Ectodermal cell (in vitro differentiated cells): Measurements from ENCODE around the gene LIME1.
A peak's percentile ranks its signal among the peaks of the same experiment; 100 is the strongest.

Experiments
- H3K27ac ChIP-seq: 2 replicates; pipeline ENCODE4 v1.7.0; 2013; ENCODE audit warnings: mild to moderate bottlenecking, low read depth, low read length; ENCODE audit not compliant: insufficient read depth, poor library complexity, severe bottlenecking
- H3K27me3 ChIP-seq: 2 replicates; pipeline ENCODE4 v1.7.0; 2013; ENCODE audit warnings: mild to moderate bottlenecking, low read length; ENCODE audit not compliant: insufficient read depth, control insufficient read depth, poor library complexity, severe bottlenecking
- H3K36me3 ChIP-seq: one replicate; pipeline ENCODE4 v1.7.0; 2013; ENCODE audit warnings: low read length; ENCODE audit not compliant: control insufficient read depth, insufficient read depth
- H3K4me1 ChIP-seq: one replicate; pipeline ENCODE4 v1.7.0; 2013; ENCODE audit warnings: low read length; ENCODE audit not compliant: control insufficient read depth, insufficient read depth
- H3K4me3 ChIP-seq: 2 replicates; pipeline ENCODE4 v1.7.0; 2013; ENCODE audit warnings: low read depth, low read length, control low read depth; ENCODE audit not compliant: insufficient read depth
- H3K9me3 ChIP-seq: 2 replicates; pipeline ENCODE4 v1.7.0; 2013; ENCODE audit warnings: mild to moderate bottlenecking, low read length, moderate library complexity; ENCODE audit not compliant: control insufficient read depth
- WGBS, 2 experiments: methylation state at CpG; one replicate each; pipeline ENCODE4 v1.1.7; 2013; ENCODE audit warnings: missing lambda C conversion rate in 2 of 2; 5-methylcytosine and 5-hydroxymethylcytosine counted together

LIME1 gene

DNA sequence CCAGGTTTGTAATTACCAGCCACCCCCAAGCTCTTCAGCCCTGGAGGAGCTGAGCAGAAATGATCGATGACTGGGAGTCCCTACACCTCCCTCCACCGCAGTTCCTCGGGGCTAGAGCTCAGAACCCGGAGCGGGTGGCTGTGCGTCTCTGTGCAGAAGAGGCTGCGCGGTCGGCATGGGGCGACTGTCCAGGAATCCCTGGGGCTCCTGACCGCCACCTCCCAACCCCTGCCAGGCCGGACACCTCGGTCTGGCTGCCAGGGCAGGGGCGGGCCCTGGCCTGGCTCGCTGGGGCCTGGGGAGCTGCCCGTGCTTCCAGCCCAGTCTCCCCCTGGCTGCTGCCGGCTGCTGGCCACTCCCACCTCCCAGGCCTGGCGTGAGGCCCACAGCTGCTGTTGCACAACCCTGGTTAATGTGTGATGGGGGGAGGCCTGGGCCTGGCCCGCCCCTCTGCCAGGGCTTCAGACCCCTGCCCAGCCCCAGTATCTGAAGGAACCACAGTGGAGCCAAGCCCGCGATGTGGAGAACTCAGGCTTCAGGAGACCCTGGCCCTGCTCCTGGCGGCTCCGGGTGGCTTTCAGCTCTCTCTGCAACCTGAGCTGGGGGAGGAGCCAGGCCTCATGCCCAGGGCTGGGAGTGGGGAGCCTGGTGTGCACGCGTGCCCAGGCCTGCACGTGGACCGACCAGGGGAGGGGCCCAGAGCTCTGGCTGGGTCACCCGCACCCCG, 4.3 kb downstream of the LIME1 start:
- Histone ChIP-seq H3K9me3 (no peaks in the 10 kb centered on the region), H3K4me3 (peak overlapping the region; percentile 77), H3K27me3 (peaks cover 17% of the 10 kb centered on the region), H3K4me1 (peaks cover 30% of the 10 kb centered on the region), H3K27ac (peak overlapping the region; percentile 87), H3K36me3 (peaks cover 11% of the 10 kb centered on the region)
- 3 to 4% methylated on average over 29 of the region's 29 CpGs for WGBS, 2 experiments

DNA sequence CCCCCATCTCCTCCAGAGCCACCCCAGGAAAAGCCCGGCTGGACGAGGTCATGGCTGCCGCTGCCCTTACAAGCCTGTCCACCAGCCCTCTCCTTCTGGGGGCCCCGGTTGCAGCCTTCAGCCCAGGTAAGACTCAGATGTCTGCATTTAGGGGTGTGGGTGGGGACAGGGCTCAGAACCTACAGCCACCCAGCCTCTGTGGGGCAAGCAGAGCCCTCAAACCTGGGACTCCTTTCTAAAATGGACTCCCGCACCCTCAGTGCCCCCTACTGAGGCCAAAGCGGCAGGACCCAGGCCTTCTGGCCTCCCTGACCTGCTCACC, 4.9 kb downstream of the LIME1 start:
- Histone ChIP-seq H3K4me3 (peak overlapping the region; percentile 77), H3K27ac (peak overlapping the region; percentile 87)
- 46 to 47% methylated on average over 6 of the region's 6 CpGs for WGBS, 2 experiments

DNA sequence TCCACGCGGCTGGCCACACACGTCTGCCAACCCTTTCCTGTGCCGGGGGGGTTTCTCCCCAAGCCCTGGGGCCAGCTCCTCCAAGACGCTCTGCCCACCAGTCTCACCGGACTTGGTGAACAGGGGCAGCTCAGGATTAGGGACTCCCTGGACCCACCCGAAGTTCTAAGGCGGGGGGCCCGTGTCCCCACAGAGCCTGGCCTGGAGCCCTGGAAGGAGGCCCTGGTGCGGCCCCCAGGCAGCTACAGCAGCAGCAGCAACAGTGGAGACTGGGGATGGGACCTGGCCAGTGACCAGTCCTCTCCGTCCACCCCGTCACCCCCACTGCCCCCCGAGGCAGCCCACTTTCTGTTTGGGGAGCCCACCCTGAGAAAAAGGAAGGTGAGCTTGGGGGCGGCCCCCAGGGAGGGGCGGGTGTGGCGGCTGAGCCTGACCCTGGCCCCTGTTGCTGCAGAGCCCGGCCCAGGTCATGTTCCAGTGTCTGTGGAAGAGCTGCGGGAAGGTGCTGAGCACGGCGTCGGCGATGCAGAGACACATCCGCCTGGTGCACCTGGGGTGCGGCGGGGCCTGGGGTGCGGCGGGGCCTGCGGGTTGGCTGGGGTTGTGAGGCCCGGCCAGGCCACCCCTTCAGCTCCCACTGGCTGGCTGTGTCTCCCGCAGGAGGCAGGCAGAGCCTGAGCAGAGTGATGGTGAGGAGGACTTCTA, 5.4 kb downstream of the LIME1 start:
- Histone ChIP-seq H3K27me3 (peaks cover 13% of the 10 kb centered on the region), H3K27ac (no peak overlapping the region), H3K9me3 (no peaks in the 10 kb centered on the region), H3K4me1 (peaks cover 30% of the 10 kb centered on the region), H3K36me3 (peaks cover 9% of the 10 kb centered on the region), H3K4me3 (peak overlapping the region; percentile 77)
- 91% methylated on average over 30 of the region's 30 CpGs for WGBS, 2 experiments

More for the DNA sequence above, 4.9 kb downstream of the LIME1 start:
- Histone ChIP-seq H3K4me1 (peaks cover 30% of the 10 kb centered on the region), H3K27me3 (peaks cover 17% of the 10 kb centered on the region), H3K9me3 (no peaks in the 10 kb centered on the region), H3K36me3 (peaks cover 9% of the 10 kb centered on the region)

DNA sequence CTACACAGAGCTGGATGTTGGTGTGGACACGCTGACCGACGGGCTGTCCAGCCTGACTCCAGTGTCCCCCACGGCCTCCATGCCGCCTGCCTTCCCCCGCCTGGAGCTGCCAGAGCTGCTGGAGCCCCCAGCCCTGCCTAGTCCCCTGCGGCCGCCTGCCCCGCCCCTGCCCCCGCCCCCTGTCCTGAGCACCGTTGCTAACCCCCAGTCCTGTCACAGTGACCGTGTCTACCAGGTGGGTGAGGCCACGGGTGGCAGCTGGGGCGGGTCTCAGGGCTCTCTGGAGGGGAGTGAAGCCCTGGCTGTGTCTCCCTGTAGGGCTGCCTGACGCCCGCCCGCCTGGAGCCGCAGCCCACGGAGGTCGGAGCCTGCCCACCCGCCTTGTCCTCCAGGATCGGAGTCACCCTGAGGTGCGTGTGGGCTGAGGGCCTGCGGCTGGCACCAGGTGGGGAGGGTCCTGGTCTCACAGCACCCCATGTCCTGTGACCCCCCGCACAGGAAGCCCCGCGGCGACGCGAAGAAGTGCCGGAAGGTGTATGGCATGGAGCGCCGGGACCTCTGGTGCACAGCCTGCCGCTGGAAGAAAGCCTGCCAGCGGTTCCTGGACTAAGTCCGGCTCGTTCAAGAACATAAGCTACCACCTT, 6.0 kb downstream of the LIME1 start:
- H3K27ac ChIP-seq = no peak overlapping the region

DNA sequence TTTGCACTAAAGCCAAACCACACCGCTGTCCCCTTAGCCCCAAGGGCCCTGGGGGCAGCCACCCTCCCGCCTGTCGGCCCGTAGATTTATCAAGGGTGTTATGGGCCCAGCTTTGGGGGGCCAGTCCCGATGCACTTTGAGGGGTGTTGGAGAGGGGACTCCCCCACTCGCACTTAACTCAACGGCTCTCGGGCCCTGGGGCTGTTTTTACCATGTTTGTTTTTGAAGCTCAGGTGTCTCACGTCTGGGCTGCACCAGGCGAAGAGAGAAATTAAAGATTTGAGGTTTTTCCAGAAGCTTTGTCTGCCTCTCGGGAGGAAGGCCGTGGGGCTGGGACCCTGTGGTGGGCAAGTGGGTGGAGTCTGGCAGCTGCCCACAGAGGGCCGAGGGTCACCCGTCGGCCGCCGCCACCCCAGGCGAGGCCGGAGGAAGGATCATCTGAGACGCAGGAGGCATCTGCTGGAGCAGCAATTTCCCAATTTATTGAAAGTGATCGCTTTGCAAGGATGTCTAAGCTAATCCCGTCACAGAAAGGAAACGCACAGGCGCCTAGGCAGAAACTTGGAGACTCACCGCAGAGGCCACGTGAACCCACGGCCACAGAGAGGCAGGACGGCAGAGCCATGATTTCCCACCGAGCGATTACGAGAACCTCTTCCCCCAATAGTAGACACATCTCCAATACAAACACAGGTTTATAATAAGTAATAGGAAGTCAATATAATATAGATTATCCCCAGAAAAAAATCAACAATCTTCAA, 6.9 kb downstream of the LIME1 start:
- 94 to 95% methylated on average over 29 to 31 of the region's 31 CpGs for WGBS, 2 experiments

More for the DNA sequence above, 6.0 kb downstream of the LIME1 start:
- peaks cover 6% of the 10 kb centered on the region for H3K27me3 ChIP-seq
- H3K36me3 ChIP-seq = peaks cover 9% of the 10 kb centered on the region
- WGBS, 2 experiments = 93 to 95% methylated on average over 37 of the region's 37 CpGs
- H3K4me3 ChIP-seq = no peak overlapping the region
- no peaks in the 10 kb centered on the region for H3K9me3 ChIP-seq
- H3K4me1 ChIP-seq = peaks cover 26% of the 10 kb centered on the region

DNA sequence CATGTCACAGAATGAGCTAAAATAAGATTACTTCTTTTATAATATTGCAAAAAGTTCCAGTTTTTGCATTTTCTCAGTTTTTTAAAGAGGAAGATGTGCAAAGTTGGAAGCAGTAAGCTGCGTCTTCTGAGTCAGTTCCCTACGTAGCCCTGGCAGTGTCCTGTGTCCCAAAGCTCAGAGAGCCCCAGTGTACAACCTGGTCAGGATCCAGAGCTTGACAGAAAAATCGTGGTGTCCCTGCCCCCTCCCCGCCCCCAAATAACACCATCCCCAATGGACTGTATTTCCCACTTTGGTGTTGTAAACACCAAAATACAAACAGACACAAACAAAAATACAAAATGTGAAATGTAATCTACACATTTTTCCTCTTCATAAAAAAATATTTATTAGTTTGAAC, 7.7 kb downstream of the LIME1 start:
- 90% methylated on average over 4 of the region's 4 CpGs for WGBS, 2 experiments
- H3K4me3 ChIP-seq = no peak overlapping the region
- no peaks in the 10 kb centered on the region for H3K9me3 ChIP-seq
- H3K4me1 ChIP-seq = peaks cover 15% of the 10 kb centered on the region
- H3K36me3 ChIP-seq = peaks cover 9% of the 10 kb centered on the region
- no peaks in the 10 kb centered on the region for H3K27me3 ChIP-seq
- no peak overlapping the region for H3K27ac ChIP-seq

More for the DNA sequence above, 6.9 kb downstream of the LIME1 start:
- H3K9me3 ChIP-seq = no peaks in the 10 kb centered on the region
- peaks cover 9% of the 10 kb centered on the region for H3K36me3 ChIP-seq
- peaks cover 4% of the 10 kb centered on the region for H3K27me3 ChIP-seq
- peaks cover 20% of the 10 kb centered on the region for H3K4me1 ChIP-seq
- no peak overlapping the region for H3K4me3 ChIP-seq
- H3K27ac ChIP-seq = no peak overlapping the region

DNA sequence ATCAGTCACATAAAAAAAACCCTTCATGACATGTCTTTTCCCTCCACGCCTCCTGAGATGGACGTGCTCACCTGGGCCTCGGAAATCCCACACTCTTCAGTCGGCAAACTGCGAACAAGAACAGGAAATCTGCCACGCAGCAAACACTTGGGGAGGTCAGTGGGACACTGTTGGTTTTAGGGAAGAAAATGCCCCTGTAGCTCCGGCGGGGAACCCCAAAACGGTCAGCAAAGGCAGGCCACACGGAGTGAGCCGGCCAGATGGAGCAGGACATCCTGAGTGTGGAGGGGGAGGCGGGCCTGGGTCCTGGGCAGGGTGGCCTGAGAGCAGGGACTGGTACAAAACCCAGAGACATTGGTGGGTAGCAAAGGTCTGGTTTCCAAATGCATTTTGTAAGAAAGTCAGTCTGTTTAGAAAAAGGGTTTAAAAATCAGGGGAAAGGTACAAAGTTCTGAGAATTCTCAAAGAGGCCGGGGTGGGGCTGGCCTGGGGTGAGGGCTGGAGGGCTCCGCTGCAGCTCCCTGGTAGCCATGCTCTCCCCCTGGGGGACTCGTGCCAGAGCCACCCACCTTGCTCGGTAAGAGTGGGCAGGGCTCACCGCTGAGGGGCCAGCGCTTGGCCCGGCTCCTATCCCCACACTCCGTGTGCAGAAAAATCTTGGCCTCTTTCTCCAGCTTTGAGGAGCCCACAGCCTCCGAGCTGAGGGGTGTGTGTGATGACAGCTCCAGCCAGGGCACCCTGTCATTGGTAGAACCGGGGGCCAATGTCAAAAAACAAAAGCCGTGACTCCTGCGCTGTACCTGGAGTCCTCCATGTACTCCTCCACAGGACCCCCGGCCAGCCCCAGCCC, 8.3 kb downstream of the LIME1 start:
- Histone ChIP-seq H3K27me3 (no peaks in the 10 kb centered on the region), H3K4me3 (no peak overlapping the region), H3K36me3 (peaks cover 9% of the 10 kb centered on the region), H3K4me1 (peaks cover 15% of the 10 kb centered on the region), H3K27ac (peak overlapping the region; percentile 9), H3K9me3 (no peaks in the 10 kb centered on the region)
- 92 to 93% methylated on average over 25 of the region's 25 CpGs for WGBS, 2 experiments

DNA sequence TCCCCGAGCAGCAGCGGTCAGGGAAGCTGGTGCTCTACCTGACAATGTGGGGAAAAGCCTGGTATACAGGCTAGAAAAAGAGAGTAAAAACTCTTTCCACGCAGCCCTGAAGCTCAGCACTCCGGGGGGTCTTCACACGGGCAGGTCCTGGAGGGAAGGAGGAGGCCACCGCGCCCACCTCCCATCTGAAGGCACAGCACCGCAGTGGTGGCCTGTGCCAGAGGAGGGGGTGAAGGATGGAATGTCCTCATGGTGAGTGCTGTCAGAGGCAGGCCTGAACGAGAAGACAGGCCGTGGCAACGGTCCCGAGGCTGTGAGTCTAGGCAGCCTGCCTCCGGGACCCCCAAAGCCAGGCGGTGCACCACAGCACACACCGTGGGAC, 9.0 kb downstream of the LIME1 start:
- H3K4me3 ChIP-seq = no peak overlapping the region
- no peaks in the 10 kb centered on the region for H3K9me3 ChIP-seq
- WGBS, 2 experiments = 76 to 84% methylated on average over 15 of the region's 15 CpGs
- H3K27ac ChIP-seq = no peak overlapping the region
- H3K36me3 ChIP-seq = peaks cover 9% of the 10 kb centered on the region
- peaks cover 15% of the 10 kb centered on the region for H3K4me1 ChIP-seq
- no peaks in the 10 kb centered on the region for H3K27me3 ChIP-seq

DNA sequence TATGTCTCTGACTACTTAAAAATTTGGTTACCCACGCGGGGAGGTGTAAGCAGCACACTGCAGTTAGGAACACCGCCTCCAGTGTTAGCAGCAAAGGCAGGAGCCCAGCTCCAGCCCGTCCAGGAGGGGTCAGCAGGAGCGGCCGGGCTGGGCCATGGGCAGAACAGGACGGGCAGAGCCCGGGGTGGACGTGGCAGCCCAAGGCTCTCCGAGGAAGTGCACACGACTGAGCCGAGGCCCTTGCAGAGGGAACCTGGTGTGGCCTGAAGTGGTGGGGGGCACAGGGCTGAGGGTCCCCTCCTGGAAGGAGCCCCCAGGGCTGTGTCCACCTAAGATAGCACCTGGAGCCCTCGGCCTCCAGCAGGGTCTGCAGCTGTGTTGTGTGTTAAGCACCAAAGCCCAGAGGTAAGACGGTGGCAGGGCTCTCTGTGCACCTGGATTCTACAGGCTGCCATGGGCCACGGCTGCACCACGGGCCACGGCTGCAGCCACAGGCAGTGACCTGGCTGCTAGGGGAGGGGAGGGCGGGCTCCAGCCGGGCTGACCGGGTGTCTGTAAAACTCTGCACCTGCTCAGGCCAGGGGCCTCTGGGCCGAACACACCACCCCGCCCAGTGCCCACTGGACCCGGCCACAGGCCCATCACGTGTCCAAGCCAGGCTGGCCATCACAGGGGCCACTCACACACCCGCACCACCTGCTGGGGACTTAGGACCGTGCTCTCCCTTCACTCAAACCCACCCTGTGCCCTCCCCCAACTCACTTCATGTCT, 9.7 kb downstream of the LIME1 start:
- no peaks in the 10 kb centered on the region for H3K9me3 ChIP-seq
- no peak overlapping the region for H3K4me3 ChIP-seq
- no peaks in the 10 kb centered on the region for H3K27me3 ChIP-seq
- H3K27ac ChIP-seq = no peak overlapping the region
- peaks cover 10% of the 10 kb centered on the region for H3K4me1 ChIP-seq
- WGBS, 2 experiments = 92 to 94% methylated on average over 26 of the region's 26 CpGs
- H3K36me3 ChIP-seq = peaks cover 9% of the 10 kb centered on the region
